GM12865 (cell line): ENCODE data around the gene HM13.

ENCODE experiments used
- DNase-seq: peaks from one replicate; pipeline ENCODE4 v3.0.0; 2010; ENCODE audit warnings: low read depth
- H3K4me3 ChIP-seq: 2 replicates; pipeline ENCODE4 v1.5.1; 2011; ENCODE audit warnings: mild to moderate bottlenecking, low read depth, low read length, control low read depth
- TF ChIP-seq, protein P1 (sequence below): IDR thresholded peaks from 2 replicates; pipeline ENCODE4 v1.5.1; 2011; ENCODE audit warnings: low read length, control low read depth, low read depth, inconsistent platforms; ENCODE audit not compliant: insufficient read depth; ENCODE audit errors: missing control alignments

The HM13 gene

DNA sequence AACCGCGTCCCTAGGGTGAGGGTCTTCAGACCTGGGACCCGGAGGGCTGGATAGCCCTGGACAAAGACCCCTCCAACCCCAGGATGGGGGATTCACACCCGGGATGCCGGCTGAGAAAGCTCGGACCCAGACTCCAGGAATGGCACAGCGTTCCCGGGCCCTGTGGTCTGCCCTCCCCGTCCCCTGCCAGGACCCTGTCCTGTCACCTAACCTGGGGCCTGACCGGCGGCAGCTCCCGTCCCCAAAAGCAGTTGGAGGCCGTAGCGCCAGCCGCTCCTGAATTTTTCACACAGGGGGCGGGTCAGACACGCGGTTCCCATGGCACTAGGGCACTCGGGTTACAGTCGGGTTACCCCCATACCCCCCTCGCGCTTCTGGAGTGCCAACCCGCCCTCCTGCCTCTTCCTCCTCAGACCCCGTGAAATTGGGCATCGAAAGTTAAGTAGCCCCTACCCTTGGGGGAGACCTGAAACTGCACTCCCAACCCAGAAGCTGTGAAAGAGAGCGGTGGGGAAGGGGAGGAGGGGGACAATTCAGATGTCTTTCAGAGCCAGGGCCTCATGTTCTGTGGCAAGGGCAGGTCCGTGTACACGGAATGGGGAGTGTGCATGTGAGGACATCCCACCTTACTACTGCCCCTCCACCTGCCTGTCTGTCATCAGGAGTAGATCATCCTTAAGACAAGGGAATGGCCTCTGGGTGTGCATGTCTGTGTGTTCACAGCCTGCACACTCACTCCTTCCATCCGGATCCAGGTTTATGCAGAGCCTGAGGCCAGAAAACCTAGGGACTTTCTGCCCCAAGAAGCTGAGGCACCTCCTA, 38.6 kb upstream of the HM13 start:
- TF ChIP-seq, protein P1, sequence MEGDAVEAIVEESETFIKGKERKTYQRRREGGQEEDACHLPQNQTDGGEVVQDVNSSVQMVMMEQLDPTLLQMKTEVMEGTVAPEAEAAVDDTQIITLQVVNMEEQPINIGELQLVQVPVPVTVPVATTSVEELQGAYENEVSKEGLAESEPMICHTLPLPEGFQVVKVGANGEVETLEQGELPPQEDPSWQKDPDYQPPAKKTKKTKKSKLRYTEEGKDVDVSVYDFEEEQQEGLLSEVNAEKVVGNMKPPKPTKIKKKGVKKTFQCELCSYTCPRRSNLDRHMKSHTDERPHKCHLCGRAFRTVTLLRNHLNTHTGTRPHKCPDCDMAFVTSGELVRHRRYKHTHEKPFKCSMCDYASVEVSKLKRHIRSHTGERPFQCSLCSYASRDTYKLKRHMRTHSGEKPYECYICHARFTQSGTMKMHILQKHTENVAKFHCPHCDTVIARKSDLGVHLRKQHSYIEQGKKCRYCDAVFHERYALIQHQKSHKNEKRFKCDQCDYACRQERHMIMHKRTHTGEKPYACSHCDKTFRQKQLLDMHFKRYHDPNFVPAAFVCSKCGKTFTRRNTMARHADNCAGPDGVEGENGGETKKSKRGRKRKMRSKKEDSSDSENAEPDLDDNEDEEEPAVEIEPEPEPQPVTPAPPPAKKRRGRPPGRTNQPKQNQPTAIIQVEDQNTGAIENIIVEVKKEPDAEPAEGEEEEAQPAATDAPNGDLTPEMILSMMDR: no peak
- DNase-seq: no peak
- H3K4me3 ChIP-seq: no peak overlapping the region

- TF ChIP-seq, protein P1: no peak
- H3K4me3 ChIP-seq: no peak overlapping the region
- DNase-seq: no peak
Observed at GRCh38 chr20:31476294-31476585, 38.0 kb upstream of the HM13 start.

DNA sequence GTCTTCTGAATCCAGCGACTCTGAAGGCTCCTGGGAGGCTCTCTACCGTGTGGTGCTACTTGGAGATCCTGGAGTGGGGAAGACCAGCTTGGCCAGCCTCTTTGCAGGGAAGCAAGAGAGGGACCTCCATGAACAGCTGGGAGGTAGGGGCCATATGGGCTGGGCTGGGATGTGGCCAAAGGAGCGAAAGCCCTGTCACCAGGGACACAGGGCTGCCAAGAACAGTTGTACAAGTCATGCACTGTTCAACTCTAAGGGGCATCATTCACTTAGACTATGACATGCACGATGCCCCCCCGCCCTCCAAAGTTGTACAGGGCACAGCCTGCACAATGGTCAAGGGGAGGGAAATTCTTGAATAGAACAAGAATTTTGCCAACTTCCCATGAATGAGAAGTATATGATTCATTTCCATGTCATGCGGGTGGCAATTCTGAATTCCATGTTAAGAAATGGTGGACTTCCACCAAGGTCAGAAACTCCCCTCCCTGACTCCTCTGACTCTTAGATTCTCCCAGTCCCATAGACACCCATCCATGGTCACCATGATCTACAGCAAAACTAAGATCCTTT, 37.5 kb upstream of the HM13 start:
- TF ChIP-seq, protein P1: no peak
- no peak for DNase-seq
- no peak overlapping the region for H3K4me3 ChIP-seq

GRCh38 chr20:31484001-31484400, 30.2 kb upstream of the HM13 start:
- TF ChIP-seq, protein P1: no peak
- peak; percentile 25 for DNase-seq
- no peak overlapping the region for H3K4me3 ChIP-seq

DNA sequence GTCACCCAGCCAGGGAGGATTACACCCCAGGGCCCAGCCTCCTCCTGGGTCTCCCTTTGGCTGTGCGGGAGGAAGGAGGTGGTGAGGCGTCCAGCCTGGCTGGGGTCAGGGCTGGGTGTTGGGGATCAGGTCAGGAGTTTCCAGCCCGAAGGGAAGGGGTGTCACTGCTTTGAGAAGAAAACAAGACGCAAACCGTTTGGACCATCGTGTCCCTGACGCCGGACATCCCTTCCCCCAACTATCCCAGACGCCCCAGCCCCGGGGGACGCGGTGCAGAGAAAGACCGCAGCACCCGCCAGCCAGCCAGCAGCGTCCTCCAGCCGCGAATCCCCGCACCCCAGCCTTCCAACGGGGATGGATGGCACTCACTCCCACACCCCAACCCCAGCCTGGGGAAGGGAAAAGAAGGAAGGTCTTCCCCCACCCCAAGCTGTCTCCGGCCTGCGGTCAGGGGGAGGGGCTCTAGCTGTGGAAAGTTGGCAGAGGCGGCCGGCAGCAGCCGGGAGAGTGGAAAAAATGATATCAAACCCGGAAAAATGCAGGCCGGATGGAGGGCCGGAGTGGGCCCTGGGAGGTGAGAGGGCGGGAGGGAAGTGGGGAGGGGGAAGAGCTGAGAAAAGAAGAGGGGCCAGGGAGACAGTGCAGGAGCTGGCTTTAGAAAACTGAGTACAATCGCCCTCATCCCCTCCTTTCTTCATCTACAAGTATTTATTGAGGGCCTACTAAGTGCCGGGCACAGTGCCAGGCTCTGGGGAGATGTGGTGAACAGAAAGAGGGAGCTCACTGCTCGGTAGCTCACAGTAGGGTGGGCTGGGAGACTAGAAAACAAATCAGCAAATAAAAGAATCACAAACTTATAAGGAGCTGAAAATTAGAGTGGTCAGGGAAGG, 28.5 kb upstream of the HM13 start:
- TF ChIP-seq, protein P1: no peak
- DNase-seq: no peak
- no peak overlapping the region for H3K4me3 ChIP-seq

DNA sequence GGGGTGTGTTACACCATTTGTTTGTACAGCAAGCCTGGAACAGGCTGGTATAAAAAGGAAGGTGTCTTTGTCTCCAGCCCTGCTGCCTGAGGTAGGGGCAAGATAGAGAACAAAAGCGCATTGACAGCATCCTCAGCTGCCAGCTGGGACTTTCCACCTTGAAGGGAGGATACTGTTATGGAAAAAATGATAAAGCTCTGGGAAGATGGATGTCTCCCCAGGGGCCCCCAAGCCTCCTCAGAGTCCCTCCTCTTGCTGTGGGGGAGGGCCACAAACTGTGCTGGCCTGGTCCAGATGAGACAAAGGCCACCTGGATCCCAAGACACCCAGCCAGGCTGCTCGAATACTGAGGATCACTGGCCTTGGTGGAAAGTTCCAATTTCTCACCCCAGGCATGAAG, 26.1 kb upstream of the HM13 start:
- TF ChIP-seq, protein P1: no peak
- H3K4me3 ChIP-seq: no peak overlapping the region
- DNase-seq: no peak
